AG20443 (cell line): Measurements from ENCODE around the gene MAPKBP1.
A peak's percentile ranks its signal among the peaks of the same experiment; 100 is the strongest.

ENCODE experiments used
- DNase-seq: peaks from one replicate; pipeline ENCODE4 v3.0.0; 2012; ENCODE audit warnings: low spot score, mixed read lengths

The MAPKBP1 gene

DNA sequence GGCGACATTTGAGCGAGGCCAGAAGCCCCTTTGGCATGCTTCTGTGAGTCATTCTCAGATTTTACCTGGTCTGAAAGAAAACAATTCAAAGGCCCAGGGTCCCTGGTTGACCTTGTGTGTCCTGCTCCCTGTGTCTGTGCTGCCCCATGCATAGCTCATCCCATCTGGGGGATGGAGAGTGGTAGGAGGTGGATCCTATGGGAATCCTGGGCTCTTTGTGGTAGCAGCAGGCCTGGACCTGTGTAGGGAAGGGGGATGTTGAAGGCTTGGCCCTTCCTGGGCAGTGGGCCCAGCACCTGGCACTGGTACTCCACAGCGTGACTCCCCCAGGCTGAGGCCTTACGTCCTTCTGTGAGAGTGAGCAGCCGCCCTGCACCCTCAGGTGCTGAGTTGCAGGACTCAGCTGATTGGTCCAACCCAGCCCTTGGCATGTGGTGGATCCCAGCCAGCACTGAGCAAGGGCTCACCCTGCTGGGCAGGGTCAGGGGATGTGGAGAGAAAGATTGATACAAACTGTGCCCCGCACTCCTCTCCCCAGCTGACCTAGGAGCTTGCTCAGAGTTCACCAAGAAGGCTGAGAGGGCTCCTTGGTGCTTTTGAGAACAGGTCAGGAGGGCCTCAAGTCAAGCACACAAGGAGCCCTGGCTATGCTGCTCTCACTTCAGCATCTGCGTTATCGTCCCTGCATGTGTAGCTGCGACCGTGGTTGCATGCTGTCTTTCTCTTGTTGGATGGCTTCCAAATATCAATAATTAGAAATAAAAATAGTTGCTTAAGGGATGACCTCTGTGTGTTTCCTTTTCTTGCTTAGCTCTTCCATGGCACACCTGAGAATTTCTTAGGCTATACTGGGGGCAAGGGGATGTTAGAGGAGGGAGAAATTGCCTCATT lies 32.3 kb downstream of the MAPKBP1 start:
- DNase-seq = no peak

DNA sequence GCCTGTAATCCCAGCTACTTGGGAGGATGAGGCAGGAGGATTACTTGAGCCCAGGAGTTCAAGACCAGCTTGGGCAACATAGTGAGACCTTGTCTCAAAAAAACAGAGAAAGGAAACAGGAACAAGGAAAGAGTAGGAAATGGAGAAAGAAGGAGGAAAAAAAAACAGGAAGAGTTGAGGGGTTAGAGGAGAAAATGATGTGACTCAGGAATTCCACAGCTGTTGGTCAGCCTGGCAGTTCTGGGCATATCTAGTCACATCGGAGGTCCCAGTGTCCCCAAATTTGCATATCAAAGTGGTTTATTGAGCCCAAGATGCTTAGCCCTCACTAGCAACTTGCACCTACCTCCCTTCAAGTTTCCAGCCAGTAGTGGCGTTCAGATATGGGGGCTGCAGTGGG lies 34.8 kb downstream of the MAPKBP1 start:
- DNase-seq = peak; percentile 35

GRCh38 chr15:41809526-41810220 lies 35.4 kb downstream of the MAPKBP1 start:
- DNase-seq = no peak

GRCh38 chr15:41810651-41811431 lies 36.6 kb downstream of the MAPKBP1 start:
- DNase-seq = no peak

DNA sequence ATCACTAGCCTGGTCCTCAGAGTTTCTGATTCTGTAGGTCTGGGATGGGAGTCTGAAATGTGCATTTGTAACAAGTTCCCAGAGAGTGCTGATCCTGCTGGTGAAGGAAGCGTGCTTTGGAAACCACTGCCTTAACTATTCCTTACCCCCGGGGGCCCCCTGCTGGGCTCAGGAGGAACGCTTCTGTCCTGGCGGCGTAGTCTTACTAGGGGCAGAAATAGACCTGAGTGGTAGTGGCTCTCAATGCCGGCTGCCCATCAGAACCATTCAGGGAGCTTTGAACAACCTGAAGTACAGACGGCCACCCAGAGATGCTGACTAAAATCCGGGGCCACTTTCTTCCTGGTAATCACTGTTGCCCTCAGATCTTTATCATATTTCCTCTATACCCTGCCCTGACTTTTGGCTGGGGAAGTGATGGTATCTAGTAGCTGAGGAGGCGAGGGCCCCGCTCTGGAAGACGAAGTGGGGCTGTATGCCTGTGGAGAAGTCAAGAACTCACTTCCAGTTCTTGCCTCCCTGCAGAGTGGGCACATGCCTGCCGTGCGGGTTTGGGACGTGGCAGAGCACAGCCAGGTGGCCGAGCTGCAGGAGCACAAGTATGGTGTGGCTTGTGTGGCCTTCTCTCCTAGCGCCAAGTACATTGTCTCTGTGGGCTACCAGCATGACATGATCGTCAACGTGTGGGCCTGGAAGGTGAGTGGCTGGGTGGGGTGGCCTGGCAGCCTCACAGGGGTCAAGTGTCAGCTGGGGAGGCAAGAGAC lies 37.3 kb downstream of the MAPKBP1 start:
- DNase-seq = peak; percentile 92

GRCh38 chr15:41812820-41813375 lies 38.6 kb downstream of the MAPKBP1 start:
- no peak for DNase-seq

DNA sequence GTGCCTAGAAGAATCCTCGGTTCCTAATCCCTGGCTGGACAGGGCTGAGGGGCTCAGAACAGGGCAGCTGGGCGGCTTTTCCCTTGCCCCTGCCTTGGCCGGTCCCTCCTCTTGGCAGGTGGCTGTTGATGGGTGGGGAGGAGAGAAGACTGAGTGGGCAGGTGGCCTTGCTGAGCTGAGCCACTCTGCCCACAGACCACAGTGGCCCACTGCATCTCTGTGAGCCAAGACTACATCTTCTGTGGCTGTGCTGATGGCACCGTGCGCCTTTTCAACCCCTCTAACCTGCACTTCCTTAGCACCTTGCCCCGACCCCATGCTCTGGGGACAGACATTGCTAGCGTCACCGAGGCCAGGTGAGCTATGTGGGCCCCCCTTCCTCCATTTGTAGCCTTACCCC lies 39.1 kb downstream of the MAPKBP1 start:
- DNase-seq = no peak

GRCh38 chr15:41814534-41814933 lies 40.2 kb downstream of the MAPKBP1 start:
- DNase-seq = no peak

- DNase-seq = no peak
Observed at GRCh38 chr15:41816788-41817187, 42.5 kb downstream of the MAPKBP1 start.

DNA sequence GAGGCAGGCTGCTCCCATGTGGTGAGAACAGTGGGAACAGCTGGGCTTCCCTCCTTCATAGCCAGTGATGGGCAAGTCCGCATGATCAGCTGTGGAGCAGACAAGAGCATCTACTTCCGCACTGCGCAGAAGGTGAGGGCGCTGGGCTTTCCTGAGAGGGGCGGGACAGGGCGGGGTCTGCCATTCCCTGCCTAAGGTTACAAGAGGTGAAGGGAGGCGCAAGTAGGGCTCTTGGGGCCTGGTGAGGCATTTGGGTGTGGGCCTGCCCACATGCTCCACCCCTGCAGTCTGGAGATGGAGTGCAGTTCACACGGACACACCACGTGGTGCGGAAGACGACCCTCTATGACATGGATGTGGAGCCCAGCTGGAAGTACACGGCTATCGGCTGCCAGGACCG lies 43.0 kb downstream of the MAPKBP1 start:
- DNase-seq = no peak

DNA sequence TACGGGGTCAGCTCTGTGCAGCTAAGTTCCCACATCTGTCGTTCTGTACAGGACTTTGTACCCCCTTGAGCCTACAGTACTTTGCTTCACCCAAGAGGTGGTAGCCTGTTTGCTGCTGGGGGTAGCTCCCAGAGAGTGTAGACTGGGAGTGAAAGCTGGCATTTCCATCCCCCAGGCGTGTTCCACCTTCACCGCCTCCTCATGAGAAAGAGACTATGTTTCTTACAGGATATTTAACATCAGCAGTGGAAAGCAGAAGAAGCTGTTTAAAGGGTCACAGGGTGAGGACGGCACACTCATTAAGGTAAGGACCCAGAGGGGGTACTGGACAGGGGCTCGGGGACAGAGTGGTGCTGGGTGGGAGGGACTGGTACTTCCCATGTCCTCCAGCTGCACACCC lies 43.5 kb downstream of the MAPKBP1 start:
- DNase-seq = no peak

- DNase-seq = no peak
Observed at GRCh38 chr15:41819455-41820050, 45.3 kb downstream of the MAPKBP1 start.

DNA sequence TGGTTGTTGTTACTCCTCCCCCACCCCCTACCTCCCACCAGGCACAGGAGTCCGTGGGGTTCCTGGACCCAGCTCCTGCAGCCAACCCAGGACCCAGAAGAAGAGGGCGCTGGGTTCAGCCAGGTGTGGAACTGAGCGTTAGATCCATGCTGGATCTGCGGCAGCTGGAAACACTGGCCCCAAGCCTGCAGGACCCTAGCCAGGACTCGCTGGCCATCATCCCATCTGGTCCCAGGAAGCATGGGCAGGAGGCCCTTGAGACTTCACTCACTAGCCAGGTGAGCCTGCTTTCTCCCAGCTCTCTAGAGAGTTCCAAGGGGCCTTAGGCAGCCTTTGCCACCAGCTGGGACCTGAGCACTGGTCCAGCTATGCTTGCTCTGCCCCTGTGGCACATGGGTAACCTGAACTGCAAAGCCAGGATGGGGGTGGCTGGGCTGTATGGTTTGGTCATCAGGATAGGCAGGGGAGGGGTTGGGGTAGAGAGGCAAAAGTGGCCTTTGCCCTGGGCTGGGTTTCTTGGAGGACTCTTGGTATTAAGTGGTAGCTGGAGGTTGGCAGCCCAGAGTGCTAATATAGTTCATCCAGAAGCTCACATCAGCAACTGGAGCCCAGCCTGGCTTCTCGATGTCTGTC lies 46.6 kb downstream of the MAPKBP1 start:
- no peak for DNase-seq

GRCh38 chr15:41821831-41822230 lies 47.5 kb downstream of the MAPKBP1 start:
- DNase-seq = no peak

DNA sequence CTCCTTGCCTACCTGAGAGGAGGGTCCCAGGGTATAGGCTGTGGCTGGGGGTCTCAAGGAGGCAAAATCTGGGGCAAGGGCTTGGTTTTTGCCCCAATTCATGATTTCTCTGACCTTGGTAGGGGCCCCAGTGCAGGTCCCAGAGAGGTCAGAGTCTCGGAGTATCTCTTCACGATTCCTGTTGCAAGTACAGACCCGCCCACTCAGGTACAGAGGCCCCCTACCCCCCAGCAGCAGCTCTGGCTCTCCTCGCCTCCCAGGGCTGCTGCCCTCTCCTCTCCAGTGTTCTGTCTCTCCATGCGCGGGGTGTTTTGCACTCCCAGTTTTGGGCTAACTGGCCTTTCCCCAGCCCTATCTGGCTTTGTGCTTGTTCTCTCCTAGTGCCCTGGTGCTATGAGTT lies 48.2 kb downstream of the MAPKBP1 start:
- DNase-seq = no peak

DNA sequence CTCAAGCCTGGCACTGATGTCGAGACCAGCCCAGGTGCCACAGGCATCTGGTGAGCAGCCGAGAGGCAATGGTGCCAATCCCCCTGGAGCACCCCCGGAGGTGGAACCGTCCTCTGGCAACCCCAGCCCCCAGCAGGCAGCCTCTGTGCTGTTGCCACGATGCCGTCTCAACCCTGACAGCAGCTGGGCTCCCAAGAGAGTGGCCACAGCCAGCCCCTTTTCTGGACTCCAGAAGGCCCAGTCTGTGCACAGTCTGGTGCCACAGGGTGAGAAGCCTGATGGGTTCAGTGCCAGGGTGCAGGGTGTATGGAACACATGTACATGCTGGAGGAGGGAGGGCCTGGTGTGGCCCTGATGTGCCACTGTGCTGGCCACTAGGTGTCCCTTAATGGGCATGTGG lies 48.7 kb downstream of the MAPKBP1 start:
- DNase-seq = no peak

DNA sequence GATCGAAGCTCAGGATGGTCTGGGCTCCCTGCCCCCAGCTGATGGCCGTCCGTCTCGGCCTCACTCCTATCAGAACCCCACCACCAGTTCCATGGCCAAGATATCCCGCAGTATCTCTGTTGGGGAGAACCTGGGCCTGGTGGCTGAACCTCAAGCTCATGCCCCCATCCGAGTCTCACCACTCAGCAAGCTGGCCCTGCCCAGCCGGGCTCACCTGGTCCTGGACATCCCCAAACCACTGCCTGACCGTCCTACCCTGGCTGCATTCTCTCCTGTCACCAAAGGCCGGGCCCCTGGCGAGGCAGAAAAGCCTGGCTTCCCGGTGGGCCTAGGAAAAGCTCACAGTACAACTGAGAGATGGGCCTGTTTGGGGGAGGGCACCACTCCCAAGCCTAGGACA lies 49.2 kb downstream of the MAPKBP1 start:
- no peak for DNase-seq

- no peak for DNase-seq
Observed at GRCh38 chr15:41824062-41824745, 49.9 kb downstream of the MAPKBP1 start.

DNA sequence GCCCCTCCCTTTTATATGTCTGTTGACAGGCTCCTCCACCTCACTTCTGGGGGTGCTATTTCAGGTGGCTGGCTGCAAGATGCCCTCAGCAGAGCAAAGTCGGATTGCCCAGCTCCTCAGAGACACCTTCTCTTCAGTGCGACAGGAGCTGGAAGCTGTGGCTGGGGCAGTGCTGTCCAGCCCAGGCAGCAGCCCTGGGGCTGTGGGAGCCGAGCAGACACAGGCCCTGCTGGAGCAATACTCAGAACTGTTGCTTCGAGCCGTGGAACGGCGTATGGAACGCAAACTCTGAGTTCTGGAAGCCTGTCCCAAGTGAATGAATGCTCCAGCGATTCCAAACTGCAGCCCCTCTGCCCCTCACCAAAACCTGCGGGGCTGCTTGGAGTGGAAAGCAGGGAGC lies 50.9 kb downstream of the MAPKBP1 start:
- DNase-seq = no peak
